ENCODE measurements around the gene WWOX. TPM values are rescaled to one million over a fixed set of nuclear protein-coding genes. Genes with fewer than 3 reads are reported as not detected.

Gene WWOX
- total and polyA plus RNA-seq, 2 donors (not counting 3 experiments of a cell fraction or from before 2014, with no cell fraction given): 6.2 to 12.5 TPM

DNA sequence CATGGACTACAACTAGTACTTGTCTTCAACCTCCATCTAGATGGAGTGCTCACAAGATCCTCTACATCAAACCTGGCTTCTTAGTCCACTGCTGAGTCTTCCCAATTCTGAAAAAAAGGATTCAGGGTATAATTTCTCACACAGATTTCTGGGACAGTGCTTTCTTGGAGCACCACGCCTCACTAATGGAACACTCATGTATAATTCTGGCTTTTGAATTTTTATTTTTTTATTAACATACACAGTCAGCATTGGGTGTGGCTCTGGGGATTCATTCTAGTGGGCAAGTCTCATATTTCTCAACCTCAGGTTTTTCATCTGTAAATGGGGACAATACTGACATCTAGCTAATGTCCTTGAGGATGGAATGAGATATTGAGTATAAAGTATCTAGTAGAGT is 696.0 kb downstream of the WWOX start:
- CTCF ChIA-PET: no interaction called here

More for the DNA sequence above, 696.0 kb downstream of the WWOX start:
- intact Hi-C loops (cut with micrococcal nuclease): no loop called here
- no peak for FAIRE-seq
- POLR2A ChIA-PET: no interaction called here
- TF ChIP-seq FOS (IDR thresholded peaks at IDR 0.05; ENCODE audit: borderline replicate concordance, insufficient read depth, low read length) (no peak), POLR2AphosphoS5 (IDR thresholded peaks at IDR 0.05; ENCODE audit: insufficient read depth, low read depth, low read length) (no peak), JUN (IDR thresholded peaks at IDR 0.05; ENCODE audit: borderline replicate concordance, insufficient read depth, insufficient read length, low read depth) (no peak), EZH2 (IDR thresholded peaks at IDR 0.05; ENCODE audit: borderline replicate concordance, low read depth, low read length, severe bottlenecking) (no peak), MYC (IDR thresholded peaks at IDR 0.05; ENCODE audit: low read depth, low read length) (no peak), GATA2 (IDR thresholded peaks at IDR 0.05; ENCODE audit: insufficient read depth, insufficient read length, low read depth, low read length) (no peak), POLR2A (IDR thresholded peaks at IDR 0.05; ENCODE audit: low read depth, low read length) (no peak)
- TF ChIP-seq, protein P1, sequence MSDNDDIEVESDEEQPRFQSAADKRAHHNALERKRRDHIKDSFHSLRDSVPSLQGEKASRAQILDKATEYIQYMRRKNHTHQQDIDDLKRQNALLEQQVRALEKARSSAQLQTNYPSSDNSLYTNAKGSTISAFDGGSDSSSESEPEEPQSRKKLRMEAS (IDR thresholded peaks at IDR 0.05; ENCODE audit: insufficient read depth, insufficient read length): no peak
- TF ChIP-seq, protein P2, sequence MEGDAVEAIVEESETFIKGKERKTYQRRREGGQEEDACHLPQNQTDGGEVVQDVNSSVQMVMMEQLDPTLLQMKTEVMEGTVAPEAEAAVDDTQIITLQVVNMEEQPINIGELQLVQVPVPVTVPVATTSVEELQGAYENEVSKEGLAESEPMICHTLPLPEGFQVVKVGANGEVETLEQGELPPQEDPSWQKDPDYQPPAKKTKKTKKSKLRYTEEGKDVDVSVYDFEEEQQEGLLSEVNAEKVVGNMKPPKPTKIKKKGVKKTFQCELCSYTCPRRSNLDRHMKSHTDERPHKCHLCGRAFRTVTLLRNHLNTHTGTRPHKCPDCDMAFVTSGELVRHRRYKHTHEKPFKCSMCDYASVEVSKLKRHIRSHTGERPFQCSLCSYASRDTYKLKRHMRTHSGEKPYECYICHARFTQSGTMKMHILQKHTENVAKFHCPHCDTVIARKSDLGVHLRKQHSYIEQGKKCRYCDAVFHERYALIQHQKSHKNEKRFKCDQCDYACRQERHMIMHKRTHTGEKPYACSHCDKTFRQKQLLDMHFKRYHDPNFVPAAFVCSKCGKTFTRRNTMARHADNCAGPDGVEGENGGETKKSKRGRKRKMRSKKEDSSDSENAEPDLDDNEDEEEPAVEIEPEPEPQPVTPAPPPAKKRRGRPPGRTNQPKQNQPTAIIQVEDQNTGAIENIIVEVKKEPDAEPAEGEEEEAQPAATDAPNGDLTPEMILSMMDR (IDR thresholded peaks at IDR 0.05; ENCODE audit: extremely low read depth in 1 of 2, insufficient read depth in 1 of 2, low read depth in 1 of 2, low read length in 2 of 2): no peak
- H3K4me2 ChIP-seq (ENCODE audit: insufficient read depth, low read length): no peak overlapping the region
- H3K4me1 ChIP-seq (ENCODE audit: control insufficient read depth, extremely low read depth, insufficient read depth, low read length): no peaks in the 10 kb centered on the region
- H3K27ac ChIP-seq (ENCODE audit: insufficient read depth, low read depth, low read length): no peak overlapping the region
- H3K4me3 ChIP-seq (replicated peaks in 1 of 3; ENCODE audit: insufficient read depth in 1 of 3, low read depth in 1 of 3, low read length in 3 of 3): no peak overlapping the region
- peaks cover 3% of the 10 kb centered on the region for H3K9me3 ChIP-seq (replicated peaks; ENCODE audit: control insufficient read depth, insufficient read depth, low read length)
- no peak overlapping the region for H2AFZ ChIP-seq (ENCODE audit: low read depth, low read length)
- BruUV-seq (replicated peaks): no TSS peak
- no peaks in the 10 kb centered on the region for H3K9me1 ChIP-seq (replicated peaks; ENCODE audit: control insufficient read depth, extremely low read depth, insufficient read depth, low read length)
- H4K20me1 ChIP-seq (replicated peaks; ENCODE audit: control insufficient read depth, extremely low read depth, insufficient read depth, low read length): no peaks in the 10 kb centered on the region
- H3K79me2 ChIP-seq (ENCODE audit: control insufficient read depth, insufficient read depth, low read length): no peaks in the 10 kb centered on the region
- no peaks in the 10 kb centered on the region for H3K27me3 ChIP-seq (ENCODE audit: control insufficient read depth in 2 of 2, insufficient read depth in 2 of 2, low read length in 2 of 2)
- dilution Hi-C loops (cut with MboI; ENCODE audit: extremely low pct_ligation_motif_present, low sequenced_read_pairs): no loop called here
- H3K36me3 ChIP-seq (ENCODE audit: control insufficient read depth in 2 of 2, extremely low read depth in 1 of 2, insufficient read depth in 2 of 2, low read length in 2 of 2): no peaks in the 10 kb centered on the region
- DNase-seq (ENCODE audit: low read depth, low spot score): no peak
- no peak overlapping the region for H3K9ac ChIP-seq (replicated peaks; ENCODE audit: extremely low read depth, insufficient read depth, low read length)
